Measurements from ENCODE around the gene WDR3. TPM values are rescaled to one million over a fixed set of nuclear protein-coding genes. Genes with fewer than 3 reads are reported as not detected.

The WDR3 gene
- total RNA-seq, 3 donors from 2014 or later = 12.1 to 15.4 (median 13.6) TPM

DNA sequence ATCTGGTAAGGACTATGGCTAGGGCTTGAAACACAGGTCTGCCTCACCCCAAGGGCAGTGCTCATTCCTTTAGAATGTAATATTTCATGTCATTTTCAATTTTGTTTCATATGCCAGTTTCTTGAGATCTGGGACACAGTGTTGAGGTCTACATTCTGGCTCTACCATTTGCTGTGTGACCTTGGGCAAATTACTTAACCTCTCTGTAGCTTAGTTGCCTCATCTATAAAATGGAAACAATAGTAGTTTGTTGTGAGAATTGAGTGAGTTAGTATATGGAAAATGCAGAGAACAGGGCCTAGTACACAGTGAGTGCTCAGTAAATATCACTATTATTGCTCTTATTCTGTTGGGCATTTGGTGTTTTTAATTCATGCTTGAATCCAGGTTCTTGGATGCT is 84.4 kb downstream of the WDR3 start:
- DNase-seq (ENCODE audit: low spot score in 2 of 2) = no peak
- Histone ChIP-seq H3K4me3 (no peak overlapping the region), H3K27ac (no peak overlapping the region), H3K27me3 (no peaks in the 10 kb centered on the region), H3K9me3 (no peaks in the 10 kb centered on the region), H3K4me1 (no peaks in the 10 kb centered on the region), H3K36me3 (no peaks in the 10 kb centered on the region)
- intact Hi-C loops (cut with DNase I; ENCODE audit: low total_unique reads) = no loop called here
- TF ChIP-seq CTCF (IDR thresholded peaks at IDR 0.05) = no peak
- TF ChIP-seq POLR2AphosphoS5 (IDR thresholded peaks at IDR 0.05) = no peak
- no peak for TF ChIP-seq POLR2A (IDR thresholded peaks at IDR 0.05)

Other genes starting within 250 kb of the WDR3 start
- 10 to 100 TPM; 28.5 to 39.7 (median 36.1) TPM for gene GDAP2, start 118 bp upstream of the WDR3 start, total RNA-seq

Data from breast epithelium (tissue), 4 donors.